Lower leg skin (tissue), 3 donors: ENCODE results near the gene MEPCE.

Experiments
- CTCF ChIP-seq, 3 donors: fragments of 450-650 bp; IDR thresholded peaks; one replicate each; pipeline ENCODE4 v1.5.1; 2016; ENCODE audit warnings: antibody characterized with exemption in 3 of 3, mild to moderate bottlenecking in 3 of 3, moderate library complexity in 2 of 3
- POLR2A ChIP-seq, 2 donors: fragments of 450-650 bp; IDR thresholded peaks; one replicate each; pipeline ENCODE4 v1.6.1; 2016 to 2017; ENCODE audit warnings: antibody characterized with exemption in 2 of 2, mild to moderate bottlenecking in 1 of 2, moderate library complexity in 1 of 2

- TF ChIP-seq CTCF (IDR thresholded peaks at IDR 0.05) (no peak), POLR2A (IDR thresholded peaks at IDR 0.05) (no peak)
Observed at GRCh38 chr7:100438172-100438571, 8.5 kb downstream of the MEPCE start.
